OCI-LY7 (cell line): ENCODE data around the gene FOXK1. TPM values are rescaled to one million over a fixed set of nuclear protein-coding genes. Genes with fewer than 3 reads are reported as not detected.

ENCODE experiments used
- BruUV-seq: library from RNA; stranded (reverse); fragments of 400-500 nt; replicated peaks from 2 replicates; lab custom pipeline; 2021; lab: Mats Ljungman, UMichigan
- CTCF ChIA-PET: fragments of 300-600 bp; sonication (Branson Sonifier 250); formaldehyde crosslinking; loops from one replicate; lab custom pipeline; 2022; ENCODE audit warnings: antibody characterized with exemption; ENCODE audit not compliant: unreplicated experiment; lab: Charles Lee
- POLR2A ChIA-PET: fragments of 300-600 bp; sonication (Branson Sonifier 250); formaldehyde crosslinking; loops from one replicate; lab custom pipeline; 2022; ENCODE audit warnings: antibody characterized with exemption; lab: Charles Lee
- DNase-seq: peaks from one replicate; pipeline ENCODE4 v3.0.0-alpha.2; 2015; ENCODE audit warnings: low spot score
- H2AFZ ChIP-seq: fragments of 200-600 bp; sonication (generic), shearing (Covaris generic); 2 replicates; pipeline ENCODE4 v1.6.1; 2014; ENCODE audit warnings: mild to moderate bottlenecking, antibody characterized with exemption, low read length, moderate library complexity
- H3K27ac ChIP-seq: fragments of 200-600 bp; sonication (generic); 2 replicates; pipeline ENCODE4 v1.5.1; 2014; ENCODE audit warnings: mixed run types, low read depth, mild to moderate bottlenecking, moderate library complexity, low read length, inconsistent platforms; ENCODE audit not compliant: poor library complexity, severe bottlenecking
- H3K36me3 ChIP-seq: fragments of 200-600 bp; sonication (generic); 2 replicates; pipeline ENCODE4 v1.6.1; 2014; ENCODE audit warnings: mild to moderate bottlenecking, antibody characterized with exemption, low read length, moderate library complexity, mixed read lengths; ENCODE audit not compliant: insufficient read depth
- H3K4me1 ChIP-seq: fragments of 200-600 bp; sonication (generic); 2 replicates; pipeline ENCODE4 v1.5.1; 2014; ENCODE audit warnings: mild to moderate bottlenecking, low read length; ENCODE audit not compliant: insufficient read depth, poor library complexity, severe bottlenecking
- H3K4me2 ChIP-seq: fragments of 200-600 bp; sonication (generic); 2 replicates; pipeline ENCODE4 v1.6.1; 2014; ENCODE audit warnings: mild to moderate bottlenecking, low read length
- H3K4me3 ChIP-seq: fragments of 200-600 bp; sonication (generic); 2 replicates; pipeline ENCODE4 v1.5.1; 2014; ENCODE audit warnings: mild to moderate bottlenecking, low read depth, low read length; ENCODE audit not compliant: poor library complexity, severe bottlenecking
- H3K79me2 ChIP-seq: fragments of 200-600 bp; sonication (generic); 2 replicates; pipeline ENCODE4 v1.6.1; 2016; ENCODE audit warnings: low read depth, mild to moderate bottlenecking, low read length, moderate library complexity, mixed read lengths; ENCODE audit not compliant: insufficient read depth
- H3K9me2 ChIP-seq: fragments of 200-600 bp; sonication (generic); 2 replicates; pipeline ENCODE4 v1.6.1; 2016; ENCODE audit warnings: mild to moderate bottlenecking, low read length, mixed read lengths; ENCODE audit not compliant: insufficient read depth
- H3K9me3 ChIP-seq: fragments of 200-600 bp; sonication (generic); 2 replicates; pipeline ENCODE4 v1.6.1; 2014; ENCODE audit warnings: mild to moderate bottlenecking, mixed run types, low read length, mixed read lengths
- H4K20me1 ChIP-seq: fragments of 200-600 bp; sonication (generic); 2 replicates; pipeline ENCODE4 v1.6.1; 2014; ENCODE audit warnings: mild to moderate bottlenecking, antibody characterized with exemption, low read length, moderate library complexity, mixed read lengths; ENCODE audit not compliant: insufficient read depth
- CTCF ChIP-seq: fragments of 200-600 bp; sonication (generic); conservative IDR thresholded peaks from 2 replicates; pipeline ENCODE4 v1.5.1; 2014; ENCODE audit warnings: mild to moderate bottlenecking, antibody characterized with exemption, low read length, moderate library complexity, mixed read lengths
- EZH2phosphoT487 ChIP-seq: fragments of 200-600 bp; sonication (generic); IDR thresholded peaks from 2 replicates; pipeline ENCODE4 v1.6.1; 2018; ENCODE audit warnings: low read depth, borderline replicate concordance, mild to moderate bottlenecking, mixed run types, antibody characterized with exemption, low read length, moderate library complexity, mixed read lengths
- intact Hi-C: fragments of 100-400 bp; cut with micrococcal nuclease; formaldehyde crosslinking; loops from one replicate; pipeline ENCODE4 v1.10.0; 2022; ENCODE audit not compliant: unreplicated experiment
- total RNA-seq, 2 experiments: library from RNA; depleted of rRNA in 1 of 2; stranded (reverse); fragments of >200 nt in 1 of 2; shearing (Covaris generic) in 1 of 2; gene quantifications; 2 replicates each; pipeline ENCODE4 v1.2.3, GENCODE V29; 2014 to 2022

FOXK1 gene
- total RNA-seq, 2 experiments from 2014 or later: 17.3 to 34.5 TPM

GRCh38 chr7:4758111-4758510 is 76.0 kb downstream of the FOXK1 start:
- H3K4me3 ChIP-seq: no peak overlapping the region
- no peak overlapping the region for H2AFZ ChIP-seq
- intact Hi-C loops: no loop called here
- no peak for DNase-seq
- H3K4me1 ChIP-seq: no peaks in the 10 kb centered on the region
- H3K9me3 ChIP-seq: no peaks in the 10 kb centered on the region
- H3K9me2 ChIP-seq: no peaks in the 10 kb centered on the region
- H4K20me1 ChIP-seq: no peaks in the 10 kb centered on the region
- peaks cover 73% of the 10 kb centered on the region for H3K36me3 ChIP-seq
- no peak overlapping the region for H3K27ac ChIP-seq
- no peaks in the 10 kb centered on the region for H3K79me2 ChIP-seq
- CTCF ChIA-PET: no interaction called here
- POLR2A ChIA-PET: no interaction called here
- H3K4me2 ChIP-seq: no peak overlapping the region
- TF ChIP-seq EZH2phosphoT487 (no peak), CTCF (no peak)
- no TSS peak for BruUV-seq

GRCh38 chr7:4758791-4759190 is 76.7 kb downstream of the FOXK1 start:
- no peak overlapping the region for H2AFZ ChIP-seq
- no peaks in the 10 kb centered on the region for H3K9me2 ChIP-seq
- CTCF ChIA-PET: no interaction called here
- no peak overlapping the region for H3K27ac ChIP-seq
- no peaks in the 10 kb centered on the region for H3K4me1 ChIP-seq
- BruUV-seq: no TSS peak
- no peaks in the 10 kb centered on the region for H4K20me1 ChIP-seq
- POLR2A ChIA-PET: no interaction called here
- no peak overlapping the region for H3K4me2 ChIP-seq
- H3K4me3 ChIP-seq: no peak overlapping the region
- no peaks in the 10 kb centered on the region for H3K9me3 ChIP-seq
- intact Hi-C loops: no loop called here
- peaks cover 80% of the 10 kb centered on the region for H3K36me3 ChIP-seq
- no peaks in the 10 kb centered on the region for H3K79me2 ChIP-seq
- DNase-seq: no peak
- TF ChIP-seq EZH2phosphoT487 (no peak), CTCF (no peak)

- H3K36me3 ChIP-seq: peaks cover 78% of the 10 kb centered on the region
- intact Hi-C loops: no loop called here
- H3K4me1 ChIP-seq: no peaks in the 10 kb centered on the region
- no peaks in the 10 kb centered on the region for H3K79me2 ChIP-seq
- ChIA-PET POLR2A (no interaction called here), CTCF (no interaction called here)
- H4K20me1 ChIP-seq: no peaks in the 10 kb centered on the region
- no peaks in the 10 kb centered on the region for H3K9me3 ChIP-seq
- DNase-seq: no peak
- no peaks in the 10 kb centered on the region for H3K9me2 ChIP-seq
- H3K4me3 ChIP-seq: no peak overlapping the region
- no peak overlapping the region for H3K27ac ChIP-seq
- no peak for TF ChIP-seq CTCF
- TF ChIP-seq EZH2phosphoT487: no peak
- H2AFZ ChIP-seq: no peak overlapping the region
- H3K4me2 ChIP-seq: no peak overlapping the region
- no TSS peak for BruUV-seq
Measured at GRCh38 chr7:4759211-4759610, 77.1 kb downstream of the FOXK1 start.
